Measurements from ENCODE around the gene EGFL7. TPM values are rescaled to one million over a fixed set of nuclear protein-coding genes. Genes with fewer than 3 reads are reported as not detected.

EGFL7 gene
- total and polyA plus RNA-seq, 4 donors = 128 to 379 (median 226) TPM

DNA sequence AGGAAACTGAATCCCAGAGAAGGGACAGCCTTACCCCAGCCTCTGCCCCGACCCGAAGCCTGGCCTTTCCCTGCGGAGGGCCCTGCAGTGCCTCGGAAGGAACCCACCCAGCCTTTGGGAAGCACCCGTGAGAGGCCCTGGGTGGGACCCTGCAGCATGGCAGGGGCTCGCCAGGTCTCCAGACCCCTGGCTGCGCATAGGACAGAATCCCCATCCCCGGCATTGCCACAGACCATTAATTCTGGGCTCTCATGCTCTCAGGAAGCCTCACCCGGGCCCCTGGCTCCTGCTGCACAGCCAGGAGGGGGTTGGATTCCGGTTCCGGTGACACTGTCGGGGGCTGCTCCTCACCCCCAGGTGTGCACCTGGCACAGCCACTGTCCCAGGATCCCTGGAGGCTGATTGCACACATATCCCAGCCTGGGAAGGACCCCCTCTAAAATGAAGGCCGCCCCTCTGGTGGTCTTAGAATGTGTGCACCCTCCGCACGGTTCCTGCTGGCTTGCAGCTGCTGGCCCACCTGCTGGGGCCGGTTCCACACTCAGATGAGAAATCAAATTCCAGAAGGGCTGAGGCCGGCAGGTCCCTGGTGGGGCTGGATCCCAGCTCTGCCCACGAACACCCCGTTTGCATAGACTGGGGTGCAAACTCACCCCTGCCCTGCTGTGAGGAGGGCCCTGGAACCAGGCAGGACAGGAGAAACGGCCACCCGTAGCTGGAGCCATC lies 4.7 kb downstream of the EGFL7 start:
- 60 to 65% methylated on average over 20 to 21 of the region's 21 CpGs for WGBS, 2 donors
- ATAC-seq (ENCODE audit: insufficient read depth, low FRiP score) = no peak
- H3K9ac ChIP-seq (ENCODE audit: insufficient read depth in 1 of 2, low read length in 2 of 2) = no peak overlapping the region

DNA sequence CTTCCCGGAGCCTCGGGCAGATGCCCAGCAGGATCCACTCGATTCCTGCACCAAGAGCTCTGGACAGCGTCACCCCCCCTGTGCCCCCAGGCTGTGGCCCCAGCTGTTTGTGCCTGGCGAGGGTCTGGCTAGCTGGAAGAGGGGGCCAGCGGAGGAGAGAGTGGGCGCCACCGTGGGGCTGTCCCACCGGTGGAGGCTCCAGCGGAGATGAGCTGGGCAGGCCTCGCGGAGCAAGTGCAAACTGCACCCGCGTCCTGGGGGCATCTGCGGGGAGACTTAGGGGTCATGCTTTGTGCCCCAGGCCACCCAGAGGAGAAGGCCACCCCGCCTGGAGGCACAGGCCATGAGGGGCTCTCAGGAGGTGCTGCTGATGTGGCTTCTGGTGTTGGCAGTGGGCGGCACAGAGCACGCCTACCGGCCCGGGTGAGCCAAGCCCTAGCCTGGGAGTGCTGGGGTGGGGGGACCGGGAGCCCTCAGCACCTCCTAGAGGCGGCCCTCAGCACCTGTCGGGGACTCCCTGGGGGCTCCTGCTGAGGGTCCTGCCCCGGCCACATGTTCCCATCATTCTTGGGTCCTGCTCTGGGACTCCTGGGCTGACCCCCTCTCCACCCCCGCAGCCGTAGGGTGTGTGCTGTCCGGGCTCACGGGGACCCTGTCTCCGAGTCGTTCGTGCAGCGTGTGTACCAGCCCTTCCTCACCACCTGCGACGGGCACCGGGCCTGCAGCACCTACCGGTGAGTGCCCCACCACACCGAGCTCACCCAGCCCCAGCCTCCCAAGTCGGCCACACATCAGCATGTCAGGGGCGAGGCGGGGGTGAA lies 5.4 kb downstream of the EGFL7 start:
- 58 to 61% methylated on average over 38 to 40 of the region's 40 CpGs for WGBS, 2 donors
- peak overlapping the region in 1 of 2 donors; percentile 3 for H3K9ac ChIP-seq (ENCODE audit: insufficient read depth in 1 of 2, low read length in 2 of 2)
- ATAC-seq (ENCODE audit: insufficient read depth, low FRiP score) (no peak), DNase-seq (no peak)
- H3K36me3 ChIP-seq (ENCODE audit: control insufficient read depth in 4 of 4, insufficient read depth in 4 of 4, low read length in 4 of 4) = peaks cover 0 to 35% (median 0%) of the 10 kb centered on the region in 4 donors
- H3K27ac ChIP-seq (ENCODE audit: low read depth in 1 of 2, low read length in 1 of 2) = peak overlapping the region; percentile 76 to 89
- no peaks in the 10 kb centered on the region for H3K27me3 ChIP-seq (ENCODE audit: control insufficient read depth in 3 of 3, insufficient read depth in 3 of 3, low read length in 2 of 3)
- peak overlapping the region; percentile 65 for H3K4me3 ChIP-seq
- peaks cover 0 to 11% (median 0%) of the 10 kb centered on the region in 5 donors for H3K4me1 ChIP-seq (ENCODE audit: control insufficient read depth in 5 of 5, insufficient read depth in 5 of 5, low read length in 5 of 5)
- TF ChIP-seq, protein P1, sequence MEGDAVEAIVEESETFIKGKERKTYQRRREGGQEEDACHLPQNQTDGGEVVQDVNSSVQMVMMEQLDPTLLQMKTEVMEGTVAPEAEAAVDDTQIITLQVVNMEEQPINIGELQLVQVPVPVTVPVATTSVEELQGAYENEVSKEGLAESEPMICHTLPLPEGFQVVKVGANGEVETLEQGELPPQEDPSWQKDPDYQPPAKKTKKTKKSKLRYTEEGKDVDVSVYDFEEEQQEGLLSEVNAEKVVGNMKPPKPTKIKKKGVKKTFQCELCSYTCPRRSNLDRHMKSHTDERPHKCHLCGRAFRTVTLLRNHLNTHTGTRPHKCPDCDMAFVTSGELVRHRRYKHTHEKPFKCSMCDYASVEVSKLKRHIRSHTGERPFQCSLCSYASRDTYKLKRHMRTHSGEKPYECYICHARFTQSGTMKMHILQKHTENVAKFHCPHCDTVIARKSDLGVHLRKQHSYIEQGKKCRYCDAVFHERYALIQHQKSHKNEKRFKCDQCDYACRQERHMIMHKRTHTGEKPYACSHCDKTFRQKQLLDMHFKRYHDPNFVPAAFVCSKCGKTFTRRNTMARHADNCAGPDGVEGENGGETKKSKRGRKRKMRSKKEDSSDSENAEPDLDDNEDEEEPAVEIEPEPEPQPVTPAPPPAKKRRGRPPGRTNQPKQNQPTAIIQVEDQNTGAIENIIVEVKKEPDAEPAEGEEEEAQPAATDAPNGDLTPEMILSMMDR (IDR thresholded peaks at IDR 0.05; ENCODE audit: control extremely low read depth, extremely low read depth) = no peak
- H3K9me3 ChIP-seq (ENCODE audit: control insufficient read depth in 4 of 4, insufficient read depth in 3 of 4, low read length in 3 of 4) = peaks cover 0 to 3% (median 0%) of the 10 kb centered on the region in 4 donors

More for the DNA sequence above, 4.7 kb downstream of the EGFL7 start:
- TF ChIP-seq, protein P1 (IDR thresholded peaks at IDR 0.05; ENCODE audit: control extremely low read depth, extremely low read depth) = no peak
- Histone ChIP-seq H3K27me3 (ENCODE audit: control insufficient read depth in 3 of 3, insufficient read depth in 3 of 3, low read length in 2 of 3) (no peaks in the 10 kb centered on the region), H3K4me1 (ENCODE audit: control insufficient read depth in 5 of 5, insufficient read depth in 5 of 5, low read length in 5 of 5) (peaks cover 0 to 19% (median 0%) of the 10 kb centered on the region in 5 donors), H3K36me3 (ENCODE audit: control insufficient read depth in 4 of 4, insufficient read depth in 4 of 4, low read length in 4 of 4) (peaks cover 0 to 31% (median 0%) of the 10 kb centered on the region in 4 donors), H3K9me3 (ENCODE audit: control insufficient read depth in 4 of 4, insufficient read depth in 3 of 4, low read length in 3 of 4) (peaks cover 0 to 3% (median 0%) of the 10 kb centered on the region in 4 donors), H3K27ac (ENCODE audit: low read depth in 1 of 2, low read length in 1 of 2) (peak overlapping the region; percentile 76 to 89), H3K4me3 (peak overlapping the region; percentile 65)
- no peak for DNase-seq

DNA sequence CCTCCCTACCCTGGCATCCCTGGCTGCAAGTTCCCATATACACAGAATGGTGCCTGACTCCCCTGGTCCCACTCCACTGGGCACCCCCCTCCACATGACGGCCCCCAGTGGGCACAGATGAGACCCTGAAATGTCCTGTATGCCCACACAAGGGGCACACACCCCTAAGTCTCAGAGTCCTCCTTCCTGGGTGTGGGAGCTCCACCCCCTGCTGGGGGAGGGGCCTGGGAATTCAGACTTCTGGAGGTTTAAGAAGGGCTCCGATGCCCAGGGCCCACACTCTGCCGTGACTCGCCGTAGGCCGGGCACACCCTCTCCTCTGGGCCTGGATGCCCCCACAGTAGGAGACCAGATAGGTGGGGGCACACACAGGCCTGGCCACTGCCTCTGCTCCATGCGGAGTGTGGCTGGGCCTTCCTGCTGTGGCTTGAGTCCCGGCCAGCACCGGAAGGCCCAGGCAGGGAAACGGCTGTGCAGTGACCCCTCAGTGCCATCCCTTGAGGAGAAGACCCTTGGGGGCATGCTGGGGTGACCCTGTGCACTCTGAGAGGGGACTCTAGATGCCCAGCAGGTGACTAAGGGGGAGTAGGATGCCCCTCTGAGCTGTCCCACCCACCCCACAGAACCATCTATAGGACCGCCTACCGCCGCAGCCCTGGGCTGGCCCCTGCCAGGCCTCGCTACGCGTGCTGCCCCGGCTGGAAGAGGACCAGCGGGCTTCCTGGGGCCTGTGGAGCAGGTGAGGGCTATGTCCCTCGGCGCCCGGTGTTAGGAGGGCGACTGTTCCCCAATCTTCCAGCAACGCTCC lies 6.5 kb downstream of the EGFL7 start:
- H3K27me3 ChIP-seq (ENCODE audit: control insufficient read depth in 3 of 3, insufficient read depth in 3 of 3, low read length in 2 of 3) = no peaks in the 10 kb centered on the region
- H3K4me3 ChIP-seq = peak overlapping the region; percentile 65
- peaks cover 0 to 3% (median 0%) of the 10 kb centered on the region in 5 donors for H3K4me1 ChIP-seq (ENCODE audit: control insufficient read depth in 5 of 5, insufficient read depth in 5 of 5, low read length in 5 of 5)
- WGBS, 2 donors = 56 to 69% methylated on average over 23 of the region's 23 CpGs
- H3K9me3 ChIP-seq (ENCODE audit: control insufficient read depth in 4 of 4, insufficient read depth in 3 of 4, low read length in 3 of 4) = peaks cover 0 to 3% (median 0%) of the 10 kb centered on the region in 4 donors
- no peak overlapping the region for H3K9ac ChIP-seq (ENCODE audit: insufficient read depth in 1 of 2, low read length in 2 of 2)
- H3K36me3 ChIP-seq (ENCODE audit: control insufficient read depth in 4 of 4, insufficient read depth in 4 of 4, low read length in 4 of 4) = peaks cover 0 to 44% (median 0%) of the 10 kb centered on the region in 4 donors
- ATAC-seq (ENCODE audit: insufficient read depth, low FRiP score) = no peak
- peak overlapping the region; percentile 57 to 89 for H3K27ac ChIP-seq (ENCODE audit: low read depth in 1 of 2, low read length in 1 of 2)
- no peak for DNase-seq
- TF ChIP-seq, protein P1 (IDR thresholded peaks at IDR 0.05; ENCODE audit: control extremely low read depth, extremely low read depth) = no peak
